HG03064 (cell line): ENCODE measurements around the gene CFAP61.
"Not testable (repeated sequence)": the region's sequence is repeated elsewhere in the genome, so short reads cannot be mapped to it uniquely, and the experiment has no call there.

Experiments used
- ATAC-seq: cut with Tn5 transposase; IDR thresholded peaks from one replicate; pipeline ENCODE4 v1.9.1; 2021; ENCODE audit warnings: low read depth; ENCODE audit not compliant: unreplicated experiment

CFAP61 gene

GRCh38 chr20:20089018-20089417, 36.7 kb downstream of the CFAP61 start:
- no peak for ATAC-seq

GRCh38 chr20:20089939-20090338, 37.6 kb downstream of the CFAP61 start:
- ATAC-seq: no peak

DNA sequence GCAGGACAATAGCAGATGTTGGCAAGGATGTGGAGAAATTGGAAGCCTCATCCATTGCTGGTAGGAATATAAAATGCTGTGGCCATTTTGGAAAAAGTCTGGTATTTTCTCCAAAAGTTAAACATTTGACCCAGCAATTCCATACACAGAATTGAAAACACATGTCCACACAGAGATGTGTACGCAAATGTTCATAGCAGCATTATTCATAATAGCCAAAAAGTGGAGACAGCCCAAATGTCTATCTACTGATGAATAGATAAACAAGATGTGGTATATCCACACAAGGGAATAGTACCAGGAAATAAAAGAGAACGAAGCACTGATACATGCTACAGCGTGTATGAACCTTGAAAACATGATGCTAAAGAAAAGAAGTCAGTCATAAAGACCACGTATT, 40.5 kb downstream of the CFAP61 start:
- ATAC-seq: no peak

DNA sequence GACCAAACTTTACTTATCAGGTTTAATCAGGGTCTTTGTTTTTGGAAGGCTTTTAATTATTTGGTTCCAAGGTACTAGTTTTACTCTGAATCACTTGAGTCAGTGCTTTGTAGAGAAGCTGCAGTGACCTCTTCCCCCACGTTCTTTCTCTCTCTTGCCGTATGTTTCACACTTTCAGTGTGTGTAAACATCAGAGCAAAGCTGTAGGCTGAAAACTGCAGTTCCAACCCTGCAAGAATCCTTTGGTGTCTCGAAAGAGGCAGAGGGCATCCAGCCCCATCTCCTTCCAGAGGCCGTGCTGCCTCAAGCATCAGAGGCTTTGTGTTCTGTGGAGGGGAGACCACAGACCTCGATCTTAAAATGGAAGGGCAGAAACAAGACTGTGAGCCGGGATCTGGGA, 42.1 kb downstream of the CFAP61 start:
- ATAC-seq: no peak

GRCh38 chr20:20095114-20095872, 43.0 kb downstream of the CFAP61 start:
- no peak for ATAC-seq

DNA sequence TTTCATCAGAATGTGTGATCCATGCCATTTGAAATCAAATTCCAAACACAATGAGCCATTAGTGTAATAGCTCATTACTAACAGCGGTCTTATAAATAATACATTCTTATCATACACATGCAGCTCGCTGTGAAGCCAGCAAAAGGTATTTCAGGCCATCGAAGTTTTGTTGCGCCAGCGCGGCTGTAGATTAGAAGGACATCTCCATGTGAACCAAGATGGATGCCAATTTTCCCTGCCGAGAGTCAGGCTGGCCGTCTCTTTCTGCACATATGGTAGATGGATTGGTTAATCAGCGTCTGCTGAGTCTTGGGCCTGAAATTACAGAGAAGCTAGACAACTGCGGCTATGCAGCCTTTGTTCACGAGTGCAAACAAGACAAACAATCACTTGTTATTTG, 44.1 kb downstream of the CFAP61 start:
- ATAC-seq: no peak

DNA sequence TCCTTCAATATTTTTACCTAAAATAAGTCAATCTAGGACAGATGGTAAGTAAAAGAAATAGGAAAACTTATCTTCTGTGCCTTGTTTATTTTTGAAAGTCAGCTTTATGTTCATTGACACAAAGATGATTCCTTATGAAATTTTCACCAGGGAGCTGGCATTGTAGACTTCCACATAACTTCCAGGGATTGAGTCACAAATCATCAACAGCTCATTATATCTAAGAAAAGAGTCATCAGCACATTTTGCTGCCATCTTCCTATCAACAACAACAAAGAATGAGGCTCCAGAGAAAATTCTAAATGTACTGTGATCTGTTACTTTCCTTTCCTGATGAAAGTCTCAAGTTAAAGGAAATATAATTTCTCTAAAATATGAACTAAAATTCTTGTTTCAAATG, 48.5 kb downstream of the CFAP61 start:
- ATAC-seq: no peak

- no peak for ATAC-seq
These were observed 49.8 kb downstream of the CFAP61 start for GRCh38 chr20:20102163-20102562.

- no peak for ATAC-seq
These were observed 50.5 kb downstream of the CFAP61 start for GRCh38 chr20:20102716-20103258.

GRCh38 chr20:20103486-20103885, 51.2 kb downstream of the CFAP61 start:
- ATAC-seq: no peak

- not testable (repeated sequence) for ATAC-seq
These were observed 70.9 kb downstream of the CFAP61 start for GRCh38 chr20:20123187-20123586.

GRCh38 chr20:20130399-20130798, 78.1 kb downstream of the CFAP61 start:
- ATAC-seq: no peak

- ATAC-seq: no peak
These were observed 82.7 kb downstream of the CFAP61 start for GRCh38 chr20:20134941-20135575.

- no peak for ATAC-seq
These were observed 84.0 kb downstream of the CFAP61 start for GRCh38 chr20:20136313-20136712.

DNA sequence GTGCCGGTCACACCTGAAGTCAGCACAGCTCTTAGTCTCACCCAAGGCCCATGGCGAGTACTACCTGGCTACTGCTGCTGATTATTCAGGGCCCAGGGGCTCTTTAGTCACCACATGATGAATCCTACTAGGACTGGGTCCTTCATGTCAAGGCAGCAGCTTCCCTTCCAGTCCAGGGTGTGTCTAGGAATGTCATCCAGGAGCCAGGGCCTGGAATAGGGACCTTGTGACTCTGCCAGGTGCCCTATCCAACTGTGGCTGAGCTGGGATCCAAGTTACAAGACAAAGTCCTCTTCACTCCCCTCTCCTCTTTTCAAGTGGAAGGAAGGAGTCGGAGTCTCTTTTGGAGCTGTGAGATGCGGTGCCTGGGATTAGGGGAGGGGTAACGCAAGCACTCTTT, 85.5 kb downstream of the CFAP61 start:
- ATAC-seq: no peak

- ATAC-seq: no peak
These were observed 86.2 kb downstream of the CFAP61 start for GRCh38 chr20:20138301-20139064.

- no peak for ATAC-seq
These were observed 87.1 kb downstream of the CFAP61 start for GRCh38 chr20:20139403-20139802.

DNA sequence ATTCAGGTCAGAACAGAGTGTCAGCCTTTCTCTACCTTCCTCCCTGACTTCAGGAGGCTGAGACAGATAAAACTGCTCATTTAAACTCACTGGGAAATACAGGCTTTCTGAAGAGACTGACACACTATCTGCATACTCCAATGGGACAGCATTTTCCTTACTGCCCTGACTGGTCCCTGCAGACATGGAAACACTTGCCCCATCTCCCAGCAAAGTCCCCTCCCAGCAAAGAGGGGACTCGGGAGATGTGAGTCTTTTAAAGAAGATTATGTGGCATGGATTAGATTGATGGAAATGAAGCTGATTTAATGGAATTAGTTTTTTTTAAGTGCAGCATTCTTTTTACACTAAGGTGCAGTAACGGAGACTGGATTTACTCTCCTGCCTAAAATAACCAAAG, 90.8 kb downstream of the CFAP61 start:
- ATAC-seq: no peak

- no peak for ATAC-seq
These were observed 91.3 kb downstream of the CFAP61 start for GRCh38 chr20:20143646-20144045.

- ATAC-seq: no peak
These were observed 96.4 kb downstream of the CFAP61 start for GRCh38 chr20:20148779-20149178.

GRCh38 chr20:20150241-20150640, 97.9 kb downstream of the CFAP61 start:
- ATAC-seq: no peak
